WTC11 (cell line): ENCODE data around the gene KRTAP5-2. TPM values are rescaled to one million over a fixed set of nuclear protein-coding genes. Genes with fewer than 3 reads are reported as not detected.

Experiments used
- ATAC-seq: fragments of 200-7000 bp; cut with Tn5 transposase; 2 replicates; pipeline ENCODE4 v1.10.0; 2021; ENCODE audit warnings: mild to moderate bottlenecking, moderate library complexity
- CTCF ChIA-PET: fragments of 300-600 bp; sonication (Branson Sonifier 250); formaldehyde crosslinking; loops from one replicate; lab custom pipeline; 2021; ENCODE audit warnings: antibody characterized with exemption; lab: Charles Lee
- POLR2A ChIA-PET: fragments of 350-600 bp; sonication (Branson Sonifier 250); formaldehyde crosslinking; loops from one replicate; lab custom pipeline; 2021; ENCODE audit warnings: antibody characterized with exemption; lab: Charles Lee
- DNase-seq: peaks from one replicate; pipeline ENCODE4 v3.0.0; 2021; ENCODE audit warnings: low spot score
- H3K27ac Mint-ChIP-seq: 2 replicates; pipeline ENCODE4 v1.8.0; 2021; ENCODE audit warnings: mixed read lengths
- H3K27me3 Mint-ChIP-seq: 2 replicates; pipeline ENCODE4 v1.8.0; 2021; ENCODE audit warnings: low read depth, mild to moderate bottlenecking, moderate library complexity, mixed read lengths
- H3K36me3 Mint-ChIP-seq: 2 replicates; pipeline ENCODE4 v1.8.0; 2021; ENCODE audit warnings: mixed read lengths
- H3K4me1 Mint-ChIP-seq: 2 replicates; pipeline ENCODE4 v1.8.0; 2022; ENCODE audit warnings: mixed read lengths
- H3K4me3 Mint-ChIP-seq: 2 replicates; pipeline ENCODE4 v1.8.0; 2021; ENCODE audit warnings: mild to moderate bottlenecking, moderate library complexity, mixed read lengths
- H3K9me3 Mint-ChIP-seq: 2 replicates; pipeline ENCODE4 v1.8.0; 2021; ENCODE audit warnings: mixed read lengths
- CBFB ChIP-seq: sonication (generic); formaldehyde crosslinking; IDR thresholded peaks from 2 replicates; pipeline ENCODE4 v1.8.1; 2022; ENCODE audit warnings: mild to moderate bottlenecking, low read depth, missing genetic modification reagents
- ELF4 ChIP-seq: sonication (generic); formaldehyde crosslinking; IDR thresholded peaks from 2 replicates; pipeline ENCODE4 v1.8.1; 2022; ENCODE audit warnings: low read depth, mild to moderate bottlenecking, moderate library complexity, missing genetic modification reagents
- EMX1 ChIP-seq: fragments of 250-450 bp; sonication (Bioruptor Pico); IDR thresholded peaks from 2 replicates; pipeline ENCODE4 v1.8.0; 2021; ENCODE audit warnings: mild to moderate bottlenecking
- FOXJ3 ChIP-seq: sonication (generic); formaldehyde crosslinking; IDR thresholded peaks from 2 replicates; pipeline ENCODE4 v1.9.0; 2021; ENCODE audit warnings: missing genetic modification reagents, mild to moderate bottlenecking, borderline replicate concordance
- FOXK1 ChIP-seq: sonication (generic); formaldehyde crosslinking; IDR thresholded peaks from 2 replicates; pipeline ENCODE4 v1.8.0; 2022; ENCODE audit warnings: mild to moderate bottlenecking, moderate library complexity, missing genetic modification reagents
- FOXP1 ChIP-seq: sonication (generic); formaldehyde crosslinking; IDR thresholded peaks from 2 replicates; pipeline ENCODE4 v1.8.0; 2022; ENCODE audit warnings: missing genetic modification reagents, mild to moderate bottlenecking, moderate library complexity, borderline replicate concordance
- GRHL2 ChIP-seq: fragments of 250-450 bp; sonication (Bioruptor Pico); IDR thresholded peaks from 2 replicates; pipeline ENCODE4 v1.8.0; 2022; ENCODE audit warnings: mild to moderate bottlenecking, moderate library complexity; ENCODE audit not compliant: insufficient replicate concordance, severe bottlenecking
- JAZF1 ChIP-seq: fragments of 250-450 bp; sonication (Bioruptor Pico); IDR thresholded peaks from 2 replicates; pipeline ENCODE4 v1.9.0; 2021; ENCODE audit warnings: moderate library complexity, mild to moderate bottlenecking, inconsistent platforms
- MXD4 ChIP-seq: fragments of 250-450 bp; sonication (Bioruptor Pico); IDR thresholded peaks from 2 replicates; pipeline ENCODE4 v1.8.0; 2021; ENCODE audit warnings: mild to moderate bottlenecking, moderate library complexity, borderline replicate concordance
- NFATC4 ChIP-seq: fragments of 250-450 bp; sonication (Bioruptor Pico); IDR thresholded peaks from 2 replicates; pipeline ENCODE4 v1.9.0; 2021; ENCODE audit warnings: mild to moderate bottlenecking
- NFYB ChIP-seq: sonication (generic); formaldehyde crosslinking; conservative IDR thresholded peaks from 2 replicates; pipeline ENCODE4 v1.8.0; 2022; ENCODE audit warnings: low read depth, missing genetic modification reagents
- NR3C1 ChIP-seq: sonication (generic); formaldehyde crosslinking; conservative IDR thresholded peaks from 2 replicates; pipeline ENCODE4 v1.8.1; 2023; ENCODE audit warnings: low read depth, mild to moderate bottlenecking, missing genetic modification reagents
- RORB ChIP-seq: fragments of 250-450 bp; sonication (Bioruptor Pico); IDR thresholded peaks from 2 replicates; pipeline ENCODE4 v1.9.0; 2021; ENCODE audit warnings: mild to moderate bottlenecking
- SMAD3 ChIP-seq: sonication (generic); formaldehyde crosslinking; IDR thresholded peaks from 2 replicates; pipeline ENCODE4 v1.8.0; 2022; ENCODE audit warnings: missing genetic modification reagents, mild to moderate bottlenecking, borderline replicate concordance
- TCF7 ChIP-seq: sonication (generic); formaldehyde crosslinking; IDR thresholded peaks from 2 replicates; pipeline ENCODE4 v1.8.0; 2022; ENCODE audit warnings: mild to moderate bottlenecking, low read depth, missing genetic modification reagents, moderate library complexity
- ZBTB21 ChIP-seq: sonication (generic); formaldehyde crosslinking; IDR thresholded peaks from 2 replicates; pipeline ENCODE4 v1.8.1; 2023; ENCODE audit warnings: mild to moderate bottlenecking, missing genetic modification reagents, borderline replicate concordance
- ZNF138 ChIP-seq: sonication (generic); formaldehyde crosslinking; conservative IDR thresholded peaks from 2 replicates; pipeline ENCODE4 v1.8.1; 2022; ENCODE audit warnings: mild to moderate bottlenecking, moderate library complexity, missing genetic modification reagents
- ZNF232 ChIP-seq: sonication (generic); formaldehyde crosslinking; IDR thresholded peaks from 2 replicates; pipeline ENCODE4 v1.8.0; 2022; ENCODE audit warnings: mild to moderate bottlenecking, missing genetic modification reagents
- ZNF317 ChIP-seq: sonication (generic); formaldehyde crosslinking; IDR thresholded peaks from 2 replicates; pipeline ENCODE4 v1.8.1; 2023; ENCODE audit warnings: low read depth, mild to moderate bottlenecking, moderate library complexity, missing genetic modification reagents, borderline replicate concordance
- total RNA-seq: library from RNA; stranded (reverse); gene quantifications from 3 replicates; pipeline ENCODE4 v1.2.3, GENCODE V29; 2021
- TF ChIP-seq, protein P1 (sequence below): sonication (generic); formaldehyde crosslinking; IDR thresholded peaks from 2 replicates; pipeline ENCODE4 v1.8.1; 2023; ENCODE audit warnings: mild to moderate bottlenecking, moderate library complexity, missing genetic modification reagents
- TF ChIP-seq, protein P2 (sequence below): sonication (generic); formaldehyde crosslinking; IDR thresholded peaks from 2 replicates; pipeline ENCODE4 v1.8.1; 2022; ENCODE audit warnings: low read depth, missing genetic modification reagents, borderline replicate concordance
- TF ChIP-seq, protein P3 (sequence below): sonication (generic); formaldehyde crosslinking; IDR thresholded peaks from 2 replicates; pipeline ENCODE4 v1.8.0; 2022; ENCODE audit warnings: mild to moderate bottlenecking, missing genetic modification reagents
- TF ChIP-seq, protein P4 (sequence below): sonication (generic); formaldehyde crosslinking; IDR thresholded peaks from 2 replicates; pipeline ENCODE4 v1.8.1; 2022; ENCODE audit warnings: low read depth, mild to moderate bottlenecking, moderate library complexity, missing genetic modification reagents, borderline replicate concordance
- TF ChIP-seq, protein P5 (sequence below): sonication (generic); formaldehyde crosslinking; IDR thresholded peaks from 2 replicates; pipeline ENCODE4 v1.8.1; 2023; ENCODE audit warnings: mild to moderate bottlenecking, missing genetic modification reagents
- TF ChIP-seq, protein P6 (sequence below): fragments of 250-450 bp; sonication (Bioruptor Pico); IDR thresholded peaks from 2 replicates; pipeline ENCODE4 v1.8.0; 2021; ENCODE audit warnings: mild to moderate bottlenecking
- TF ChIP-seq, protein P7 (sequence below): fragments of 250-450 bp; sonication (Bioruptor Pico); IDR thresholded peaks from 2 replicates; pipeline ENCODE4 v1.9.0; 2021; ENCODE audit warnings: mild to moderate bottlenecking

Gene KRTAP5-2
- total RNA-seq, 1 experiment from 2014 or later = not detected

DNA sequence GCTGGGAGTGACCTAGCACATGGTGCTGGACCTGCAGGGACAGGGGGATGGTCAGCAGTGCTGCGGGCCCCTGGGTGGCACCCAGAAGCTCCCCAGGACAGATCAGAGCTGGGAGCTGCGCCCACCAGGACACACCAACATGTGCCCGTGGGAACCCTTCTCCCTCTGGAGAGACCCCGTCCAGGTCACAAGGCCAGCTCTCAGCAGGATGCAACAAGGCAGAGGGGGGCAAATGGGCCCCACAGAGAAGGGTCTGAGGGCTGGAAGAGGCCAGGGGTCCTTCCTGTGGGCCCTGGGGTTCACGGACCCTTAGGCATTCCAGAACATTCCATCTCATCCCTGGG lies 32.2 kb downstream of the KRTAP5-2 start:
- ChIA-PET CTCF (interaction anchor here (0.9 to 4.1 kb wide), 4 partner anchors 8 to 29 kb away, joined by 3 to 54 read pairs (median 30); no protein-coding TSS in a partner anchor), POLR2A (interaction anchor here (1.0 kb wide), 1 partner anchor 20 kb away, joined by 3 read pairs; no protein-coding TSS in a partner anchor)
- no peak for ATAC-seq
- Mint-ChIP-seq H3K4me3 (no peak overlapping the region), H3K36me3 (no peaks in the 10 kb centered on the region), H3K27me3 (peaks cover 30% of the 10 kb centered on the region), H3K4me1 (peaks cover 13% of the 10 kb centered on the region), H3K9me3 (no peaks in the 10 kb centered on the region)
- DNase-seq = no peak
- no peak for TF ChIP-seq NFATC4 (CRISPR knock-in tag)
- no peak for TF ChIP-seq ELF4 (CRISPR knock-in tag)
- TF ChIP-seq NR3C1 (CRISPR knock-in tag) = no peak
- TF ChIP-seq CBFB (CRISPR knock-in tag) = no peak
- TF ChIP-seq NFYB (CRISPR knock-in tag) = no peak
- no peak for TF ChIP-seq MXD4
- TF ChIP-seq FOXK1 (CRISPR knock-in tag) = no peak
- TF ChIP-seq ZNF138 (CRISPR knock-in tag) = no peak
- no peak for TF ChIP-seq FOXP1 (CRISPR knock-in tag)
- TF ChIP-seq TCF7 = no peak
- TF ChIP-seq EMX1 (CRISPR knock-in tag) = no peak
- TF ChIP-seq SMAD3 (CRISPR knock-in tag) = no peak
- TF ChIP-seq, protein P1, sequence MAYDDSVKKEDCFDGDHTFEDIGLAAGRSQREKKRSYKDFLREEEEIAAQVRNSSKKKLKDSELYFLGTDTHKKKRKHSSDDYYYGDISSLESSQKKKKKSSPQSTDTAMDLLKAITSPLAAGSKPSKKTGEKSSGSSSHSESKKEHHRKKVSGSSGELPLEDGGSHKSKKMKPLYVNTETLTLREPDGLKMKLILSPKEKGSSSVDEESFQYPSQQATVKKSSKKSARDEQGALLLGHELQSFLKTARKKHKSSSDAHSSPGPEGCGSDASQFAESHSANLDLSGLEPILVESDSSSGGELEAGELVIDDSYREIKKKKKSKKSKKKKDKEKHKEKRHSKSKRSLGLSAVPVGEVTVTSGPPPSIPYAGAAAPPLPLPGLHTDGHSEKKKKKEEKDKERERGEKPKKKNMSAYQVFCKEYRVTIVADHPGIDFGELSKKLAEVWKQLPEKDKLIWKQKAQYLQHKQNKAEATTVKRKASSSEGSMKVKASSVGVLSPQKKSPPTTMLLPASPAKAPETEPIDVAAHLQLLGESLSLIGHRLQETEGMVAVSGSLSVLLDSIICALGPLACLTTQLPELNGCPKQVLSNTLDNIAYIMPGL (CRISPR knock-in tag) = no peak
- TF ChIP-seq, protein P2, sequence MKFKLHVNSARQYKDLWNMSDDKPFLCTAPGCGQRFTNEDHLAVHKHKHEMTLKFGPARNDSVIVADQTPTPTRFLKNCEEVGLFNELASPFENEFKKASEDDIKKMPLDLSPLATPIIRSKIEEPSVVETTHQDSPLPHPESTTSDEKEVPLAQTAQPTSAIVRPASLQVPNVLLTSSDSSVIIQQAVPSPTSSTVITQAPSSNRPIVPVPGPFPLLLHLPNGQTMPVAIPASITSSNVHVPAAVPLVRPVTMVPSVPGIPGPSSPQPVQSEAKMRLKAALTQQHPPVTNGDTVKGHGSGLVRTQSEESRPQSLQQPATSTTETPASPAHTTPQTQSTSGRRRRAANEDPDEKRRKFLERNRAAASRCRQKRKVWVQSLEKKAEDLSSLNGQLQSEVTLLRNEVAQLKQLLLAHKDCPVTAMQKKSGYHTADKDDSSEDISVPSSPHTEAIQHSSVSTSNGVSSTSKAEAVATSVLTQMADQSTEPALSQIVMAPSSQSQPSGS (CRISPR knock-in tag) = no peak
- TF ChIP-seq ZNF232 (CRISPR knock-in tag) = no peak
- TF ChIP-seq, protein P3, sequence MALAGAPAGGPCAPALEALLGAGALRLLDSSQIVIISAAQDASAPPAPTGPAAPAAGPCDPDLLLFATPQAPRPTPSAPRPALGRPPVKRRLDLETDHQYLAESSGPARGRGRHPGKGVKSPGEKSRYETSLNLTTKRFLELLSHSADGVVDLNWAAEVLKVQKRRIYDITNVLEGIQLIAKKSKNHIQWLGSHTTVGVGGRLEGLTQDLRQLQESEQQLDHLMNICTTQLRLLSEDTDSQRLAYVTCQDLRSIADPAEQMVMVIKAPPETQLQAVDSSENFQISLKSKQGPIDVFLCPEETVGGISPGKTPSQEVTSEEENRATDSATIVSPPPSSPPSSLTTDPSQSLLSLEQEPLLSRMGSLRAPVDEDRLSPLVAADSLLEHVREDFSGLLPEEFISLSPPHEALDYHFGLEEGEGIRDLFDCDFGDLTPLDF = no peak
- TF ChIP-seq GRHL2 (CRISPR knock-in tag) = no peak
- TF ChIP-seq FOXJ3 (CRISPR knock-in tag) = no peak
- no peak for TF ChIP-seq ZNF317 (CRISPR knock-in tag)
- TF ChIP-seq JAZF1 (CRISPR knock-in tag) = no peak
- TF ChIP-seq, all 79 proteins: peak for 0
- H3K27ac Mint-ChIP-seq = no peak overlapping the region

DNA sequence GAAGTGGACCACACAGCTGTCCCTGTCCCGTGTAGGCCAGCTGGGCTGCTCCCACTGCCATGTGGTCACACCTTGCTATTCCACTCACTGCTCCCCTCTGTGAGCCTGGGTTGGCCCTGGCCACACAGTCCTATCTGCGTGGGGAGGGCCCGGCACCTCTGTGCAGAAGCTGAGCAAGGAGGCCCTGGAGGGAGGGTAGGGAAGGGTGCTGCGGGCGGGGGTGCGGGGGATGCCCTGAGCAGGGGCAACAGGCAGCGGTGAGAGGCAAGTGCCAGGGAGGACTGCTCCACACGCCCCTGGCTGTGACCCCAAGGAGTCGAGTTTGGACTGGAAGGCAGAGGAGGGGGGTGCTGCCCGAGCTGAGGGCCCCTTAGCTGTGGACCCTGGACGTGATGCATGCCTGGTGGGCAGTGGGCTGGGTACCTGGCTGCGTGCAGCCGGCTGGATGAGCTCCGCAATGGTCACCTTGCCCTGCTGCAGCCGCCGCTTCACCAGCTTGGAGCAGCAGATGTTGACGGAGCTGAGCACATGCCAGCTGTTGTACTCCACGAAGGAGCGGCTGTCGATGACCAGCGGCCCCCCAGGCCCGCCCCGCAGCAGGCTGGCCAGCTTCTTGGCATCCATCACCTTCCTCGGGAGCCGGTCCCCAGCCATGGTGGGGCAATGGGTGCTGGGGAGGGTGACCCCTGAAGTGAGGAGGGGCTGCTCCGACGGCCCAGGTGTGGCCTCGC lies 32.8 kb downstream of the KRTAP5-2 start:
- Mint-ChIP-seq H3K36me3 (no peaks in the 10 kb centered on the region), H3K27me3 (peaks cover 28% of the 10 kb centered on the region)
- no peak for ATAC-seq
- TF ChIP-seq, protein P4, sequence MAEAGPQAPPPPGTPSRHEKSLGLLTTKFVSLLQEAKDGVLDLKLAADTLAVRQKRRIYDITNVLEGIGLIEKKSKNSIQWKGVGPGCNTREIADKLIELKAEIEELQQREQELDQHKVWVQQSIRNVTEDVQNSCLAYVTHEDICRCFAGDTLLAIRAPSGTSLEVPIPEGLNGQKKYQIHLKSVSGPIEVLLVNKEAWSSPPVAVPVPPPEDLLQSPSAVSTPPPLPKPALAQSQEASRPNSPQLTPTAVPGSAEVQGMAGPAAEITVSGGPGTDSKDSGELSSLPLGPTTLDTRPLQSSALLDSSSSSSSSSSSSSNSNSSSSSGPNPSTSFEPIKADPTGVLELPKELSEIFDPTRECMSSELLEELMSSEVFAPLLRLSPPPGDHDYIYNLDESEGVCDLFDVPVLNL = no peak
- TF ChIP-seq, protein P5, sequence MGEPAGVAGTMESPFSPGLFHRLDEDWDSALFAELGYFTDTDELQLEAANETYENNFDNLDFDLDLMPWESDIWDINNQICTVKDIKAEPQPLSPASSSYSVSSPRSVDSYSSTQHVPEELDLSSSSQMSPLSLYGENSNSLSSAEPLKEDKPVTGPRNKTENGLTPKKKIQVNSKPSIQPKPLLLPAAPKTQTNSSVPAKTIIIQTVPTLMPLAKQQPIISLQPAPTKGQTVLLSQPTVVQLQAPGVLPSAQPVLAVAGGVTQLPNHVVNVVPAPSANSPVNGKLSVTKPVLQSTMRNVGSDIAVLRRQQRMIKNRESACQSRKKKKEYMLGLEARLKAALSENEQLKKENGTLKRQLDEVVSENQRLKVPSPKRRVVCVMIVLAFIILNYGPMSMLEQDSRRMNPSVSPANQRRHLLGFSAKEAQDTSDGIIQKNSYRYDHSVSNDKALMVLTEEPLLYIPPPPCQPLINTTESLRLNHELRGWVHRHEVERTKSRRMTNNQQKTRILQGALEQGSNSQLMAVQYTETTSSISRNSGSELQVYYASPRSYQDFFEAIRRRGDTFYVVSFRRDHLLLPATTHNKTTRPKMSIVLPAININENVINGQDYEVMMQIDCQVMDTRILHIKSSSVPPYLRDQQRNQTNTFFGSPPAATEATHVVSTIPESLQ (CRISPR knock-in tag) = no peak
- TF ChIP-seq RORB (CRISPR knock-in tag) = no peak
- TF ChIP-seq, protein P6, sequence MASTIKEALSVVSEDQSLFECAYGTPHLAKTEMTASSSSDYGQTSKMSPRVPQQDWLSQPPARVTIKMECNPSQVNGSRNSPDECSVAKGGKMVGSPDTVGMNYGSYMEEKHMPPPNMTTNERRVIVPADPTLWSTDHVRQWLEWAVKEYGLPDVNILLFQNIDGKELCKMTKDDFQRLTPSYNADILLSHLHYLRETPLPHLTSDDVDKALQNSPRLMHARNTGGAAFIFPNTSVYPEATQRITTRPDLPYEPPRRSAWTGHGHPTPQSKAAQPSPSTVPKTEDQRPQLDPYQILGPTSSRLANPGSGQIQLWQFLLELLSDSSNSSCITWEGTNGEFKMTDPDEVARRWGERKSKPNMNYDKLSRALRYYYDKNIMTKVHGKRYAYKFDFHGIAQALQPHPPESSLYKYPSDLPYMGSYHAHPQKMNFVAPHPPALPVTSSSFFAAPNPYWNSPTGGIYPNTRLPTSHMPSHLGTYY (CRISPR knock-in tag) = no peak
- no peak for TF ChIP-seq FOXK1 (CRISPR knock-in tag)
- no peak for TF ChIP-seq ZBTB21 (CRISPR knock-in tag)
- TF ChIP-seq, protein P7, sequence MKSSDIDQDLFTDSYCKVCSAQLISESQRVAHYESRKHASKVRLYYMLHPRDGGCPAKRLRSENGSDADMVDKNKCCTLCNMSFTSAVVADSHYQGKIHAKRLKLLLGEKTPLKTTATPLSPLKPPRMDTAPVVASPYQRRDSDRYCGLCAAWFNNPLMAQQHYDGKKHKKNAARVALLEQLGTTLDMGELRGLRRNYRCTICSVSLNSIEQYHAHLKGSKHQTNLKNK (CRISPR knock-in tag) = no peak
- TF ChIP-seq, all 79 proteins: peak for 0
- POLR2A ChIA-PET = interaction anchor here (1.0 to 1.7 kb wide), 2 partner anchors 16 to 19 kb away, joined by 3 to 9 read pairs; no protein-coding TSS in a partner anchor
- CTCF ChIA-PET = interaction anchor here (0.9 to 4.1 kb wide), 7 partner anchors 9 to 30 kb away, joined by 3 to 54 read pairs (median 8); no protein-coding TSS in a partner anchor
- no peak for DNase-seq
- no peak overlapping the region for H3K4me3 Mint-ChIP-seq
- no peak overlapping the region for H3K27ac Mint-ChIP-seq
- no peaks in the 10 kb centered on the region for H3K9me3 Mint-ChIP-seq
- peaks cover 13% of the 10 kb centered on the region for H3K4me1 Mint-ChIP-seq
